Sigmoid colon (tissue), 7 donors: Measurements from ENCODE around the gene NUCB1. TPM values are rescaled to one million over a fixed set of nuclear protein-coding genes. Genes with fewer than 3 reads are reported as not detected.

Experiments used
- DNase-seq: peaks from one replicate; pipeline ENCODE4 v3.0.0-alpha.2; 2019
- H3K27ac ChIP-seq, 4 donors: fragments of 200-600 bp; sonication (generic); one replicate each; pipeline ENCODE4 v1.5.1; 2016 to 2019; ENCODE audit warnings: mild to moderate bottlenecking in 1 of 4
- H3K27me3 ChIP-seq, 3 donors: fragments of 200-600 bp; sonication (generic); one replicate each; pipeline ENCODE4 v1.5.1; 2019; ENCODE audit warnings: mild to moderate bottlenecking in 1 of 3
- H3K36me3 ChIP-seq, 4 donors: fragments of 200-600 bp; sonication (generic); one replicate each; pipeline ENCODE4 v1.5.1; 2016 to 2019
- H3K4me1 ChIP-seq, 4 donors: fragments of 200-600 bp; sonication (generic); one replicate each; pipeline ENCODE4 v1.5.1; 2017 to 2019
- H3K4me3 ChIP-seq, 4 donors: fragments of 200-600 bp; sonication (generic); one replicate each; pipeline ENCODE4 v1.5.1; 2017 to 2019; ENCODE audit warnings: mild to moderate bottlenecking in 2 of 4, moderate library complexity in 1 of 4
- H3K9me3 ChIP-seq, 4 donors: fragments of 200-600 bp in 3 of 4; sonication (generic) in 3 of 4; one replicate each; pipeline versions ENCODE4 v1.5.1 to v1.6.1; 2013 to 2019
- EP300 ChIP-seq, 4 donors: sonication (generic); formaldehyde crosslinking; IDR thresholded peaks; one replicate each; pipeline ENCODE4 v1.6.1; 2017; ENCODE audit warnings: antibody characterized with exemption in 4 of 4
- POLR2A ChIP-seq, 2 donors: fragments of 450-650 bp; IDR thresholded peaks; one replicate each; pipeline ENCODE4 v1.6.1; 2016; ENCODE audit warnings: antibody characterized with exemption in 2 of 2, mild to moderate bottlenecking in 2 of 2, moderate library complexity in 2 of 2
- POLR2AphosphoS5 ChIP-seq, 4 donors: sonication (generic); formaldehyde crosslinking; IDR thresholded peaks; one replicate each; pipeline ENCODE4 v1.6.1; 2017; ENCODE audit warnings: antibody characterized with exemption in 4 of 4
- WGBS, 2 donors: extraction: QIAGEN DNeasy Blood & Tissue Kit; methylation state at CpG; one replicate each; pipeline ENCODE4 v1.1.7; 2013; 5-methylcytosine and 5-hydroxymethylcytosine counted together
- intact Hi-C: fragments of 100-400 bp; cut with DNase I; formaldehyde crosslinking; loops from one replicate; pipeline ENCODE4 v1.15.1; 2023
- polyA plus RNA-seq, 3 donors: library from polyadenylated mRNA; stranded (reverse); fragments of 200-250 nt; gene quantifications; one replicate each; pipeline ENCODE4 v1.2.3, GENCODE V29; 2013
- total RNA-seq, 4 donors: library from RNA; depleted of rRNA; stranded (reverse); fragments of >200 nt; gene quantifications; one replicate each; pipeline ENCODE4 v1.1.0, GENCODE V29; 2016
- TF ChIP-seq, protein P1 (sequence below), 4 experiments: fragments of 450-650 bp in 3 of 4; fragments of 200-600 bp in 1 of 4; IDR thresholded peaks; one replicate each; pipeline ENCODE4 v1.5.1; 2016 to 2019; ENCODE audit warnings: antibody characterized with exemption in 4 of 4, mild to moderate bottlenecking in 3 of 4, moderate library complexity in 2 of 4
- donor health status: healthy with polysubstance abuse.
- donor health status: Bipolar disorder and iron deficiency.
- donor health status: healthy.

The NUCB1 gene
- total and polyA plus RNA-seq, 7 donors = 43.0 to 303 (median 174) TPM

- intact Hi-C loops = loop anchor here (5.0 kb wide), 1 partner anchor 43 kb away; no protein-coding TSS in a partner anchor
- Histone ChIP-seq H3K4me1 (peaks cover 0 to 18% (median 15%) of the 10 kb centered on the region in 4 donors), H3K27me3 (no peaks in the 10 kb centered on the region), H3K4me3 (peak overlapping the region; percentile 68 to 85 (median 82)), H3K27ac (peak overlapping the region; percentile 83 to 90 (median 85)), H3K9me3 (no peaks in the 10 kb centered on the region), H3K36me3 (no peaks in the 10 kb centered on the region)
- 58 to 60% methylated on average over 16 of the region's 16 CpGs for WGBS, 2 donors
- TF ChIP-seq, protein P1, sequence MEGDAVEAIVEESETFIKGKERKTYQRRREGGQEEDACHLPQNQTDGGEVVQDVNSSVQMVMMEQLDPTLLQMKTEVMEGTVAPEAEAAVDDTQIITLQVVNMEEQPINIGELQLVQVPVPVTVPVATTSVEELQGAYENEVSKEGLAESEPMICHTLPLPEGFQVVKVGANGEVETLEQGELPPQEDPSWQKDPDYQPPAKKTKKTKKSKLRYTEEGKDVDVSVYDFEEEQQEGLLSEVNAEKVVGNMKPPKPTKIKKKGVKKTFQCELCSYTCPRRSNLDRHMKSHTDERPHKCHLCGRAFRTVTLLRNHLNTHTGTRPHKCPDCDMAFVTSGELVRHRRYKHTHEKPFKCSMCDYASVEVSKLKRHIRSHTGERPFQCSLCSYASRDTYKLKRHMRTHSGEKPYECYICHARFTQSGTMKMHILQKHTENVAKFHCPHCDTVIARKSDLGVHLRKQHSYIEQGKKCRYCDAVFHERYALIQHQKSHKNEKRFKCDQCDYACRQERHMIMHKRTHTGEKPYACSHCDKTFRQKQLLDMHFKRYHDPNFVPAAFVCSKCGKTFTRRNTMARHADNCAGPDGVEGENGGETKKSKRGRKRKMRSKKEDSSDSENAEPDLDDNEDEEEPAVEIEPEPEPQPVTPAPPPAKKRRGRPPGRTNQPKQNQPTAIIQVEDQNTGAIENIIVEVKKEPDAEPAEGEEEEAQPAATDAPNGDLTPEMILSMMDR (IDR thresholded peaks at IDR 0.05) = no peak
- TF ChIP-seq POLR2A (IDR thresholded peaks at IDR 0.05) = no peak
- TF ChIP-seq POLR2AphosphoS5 (IDR thresholded peaks at IDR 0.05) = no peak
- TF ChIP-seq EP300 (IDR thresholded peaks at IDR 0.05) = no peak
- no peak for DNase-seq
These were observed 55.3 kb downstream of the NUCB1 start for GRCh38 chr19:48955308-48955958.

GRCh38 chr19:48958006-48958405 is 57.9 kb downstream of the NUCB1 start:
- TF ChIP-seq POLR2A (IDR thresholded peaks at IDR 0.05) (no peak), POLR2AphosphoS5 (IDR thresholded peaks at IDR 0.05) (no peak)
- Histone ChIP-seq H3K4me1 (peaks cover 0 to 26% (median 23%) of the 10 kb centered on the region in 4 donors), H3K4me3 (no peak overlapping the region), H3K27ac (no peak overlapping the region), H3K36me3 (peaks cover 0 to 4% (median 0%) of the 10 kb centered on the region in 4 donors), H3K27me3 (no peaks in the 10 kb centered on the region), H3K9me3 (no peaks in the 10 kb centered on the region)
- 97 to 98% methylated on average over 8 of the region's 8 CpGs for WGBS, 2 donors
- DNase-seq = no peak
- intact Hi-C loops = loop anchor here (5.0 kb wide), 1 partner anchor 46 kb away; no protein-coding TSS in a partner anchor

DNA sequence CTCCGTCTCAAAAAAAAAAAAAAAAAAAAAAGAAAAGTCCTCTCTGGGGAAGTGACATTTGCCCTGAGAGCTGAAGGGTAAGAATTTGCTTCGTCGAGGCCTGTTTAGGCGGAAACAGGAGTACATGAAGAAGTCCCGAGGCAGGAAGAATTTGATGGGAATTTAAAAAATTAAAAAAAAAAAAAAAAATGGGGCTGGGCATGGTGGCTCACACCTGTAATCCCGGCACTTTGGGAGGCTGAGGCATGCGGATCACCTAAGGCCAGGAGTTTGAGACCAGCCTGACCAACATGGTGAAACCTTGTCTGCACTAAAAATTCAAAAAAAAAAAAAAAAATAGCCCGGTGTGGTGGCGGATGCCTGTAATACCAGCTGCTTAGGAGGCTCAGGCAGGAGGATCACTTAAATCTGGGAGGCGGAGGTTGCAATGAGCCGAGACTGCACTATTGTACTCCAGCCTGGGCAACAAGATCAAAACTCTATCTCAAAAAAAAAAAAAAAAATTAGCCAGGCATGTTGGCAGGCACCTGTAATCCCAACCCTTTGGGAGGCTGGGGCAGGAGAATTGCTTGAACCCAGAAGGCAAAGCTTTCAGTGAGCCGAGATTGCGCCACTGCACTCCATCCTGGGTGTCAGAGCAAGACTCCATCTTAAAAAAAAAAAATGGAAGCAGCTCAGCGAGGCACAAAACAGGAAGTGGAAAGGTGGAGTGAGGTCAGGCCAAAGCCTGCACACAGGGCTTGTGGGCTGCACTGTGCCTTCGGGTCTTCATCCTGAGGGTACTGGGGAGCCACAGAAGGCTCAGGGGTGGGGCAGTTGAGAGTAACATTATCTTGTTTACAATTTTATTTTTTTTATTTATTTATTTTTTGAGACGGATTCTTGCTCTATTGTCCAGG is 59.5 kb downstream of the NUCB1 start:
- no peaks in the 10 kb centered on the region for H3K27me3 ChIP-seq
- H3K27ac ChIP-seq = no peak overlapping the region
- H3K4me1 ChIP-seq = peaks cover 0 to 41% (median 35%) of the 10 kb centered on the region in 4 donors
- peaks cover 0 to 4% (median 0%) of the 10 kb centered on the region in 4 donors for H3K36me3 ChIP-seq
- no peak overlapping the region for H3K4me3 ChIP-seq
- TF ChIP-seq, protein P1 (IDR thresholded peaks at IDR 0.05) = no peak
- no peak for TF ChIP-seq POLR2A (IDR thresholded peaks at IDR 0.05)
- TF ChIP-seq POLR2AphosphoS5 (IDR thresholded peaks at IDR 0.05) = no peak
- no peak for TF ChIP-seq EP300 (IDR thresholded peaks at IDR 0.05)
- H3K9me3 ChIP-seq = no peaks in the 10 kb centered on the region
- no peak for DNase-seq
- intact Hi-C loops = loop anchor here (5.0 to 10.0 kb wide), 3 partner anchors 47 to 325 kb away; partner anchors contain the start of gene DBP
- WGBS, 2 donors = 78 to 79% methylated on average over 16 of the region's 16 CpGs

GRCh38 chr19:48961051-48961649 is 61.0 kb downstream of the NUCB1 start:
- Histone ChIP-seq H3K27ac (peak overlapping the region in 3 of 4 donors; percentile 26 to 98 (median 93)), H3K36me3 (peaks cover under 1 to 7% (median under 1%) of the 10 kb centered on the region in 4 donors), H3K4me3 (no peak overlapping the region), H3K4me1 (peaks cover 0 to 36% (median 29%) of the 10 kb centered on the region in 4 donors), H3K9me3 (no peaks in the 10 kb centered on the region), H3K27me3 (no peaks in the 10 kb centered on the region)
- no peak for TF ChIP-seq EP300 (IDR thresholded peaks at IDR 0.05)
- TF ChIP-seq, protein P1 (IDR thresholded peaks at IDR 0.05) = no peak
- TF ChIP-seq POLR2A (IDR thresholded peaks at IDR 0.05) = no peak
- TF ChIP-seq POLR2AphosphoS5 (IDR thresholded peaks at IDR 0.05) = no peak
- WGBS, 2 donors = 80 to 86% methylated on average over 19 of the region's 19 CpGs
- intact Hi-C loops = loop anchor here (5.0 to 10.0 kb wide), 2 partner anchors 164 to 326 kb away; partner anchors contain the start of gene DBP
- DNase-seq = no peak
